GM21723 (cell line): ENCODE results near the gene CNOT6.

Experiments
- ATAC-seq: cut with Tn5 transposase; IDR thresholded peaks from one replicate; pipeline ENCODE4 v1.9.1; 2021; ENCODE audit warnings: mild to moderate bottlenecking, moderate library complexity; ENCODE audit not compliant: unreplicated experiment

Gene CNOT6

DNA sequence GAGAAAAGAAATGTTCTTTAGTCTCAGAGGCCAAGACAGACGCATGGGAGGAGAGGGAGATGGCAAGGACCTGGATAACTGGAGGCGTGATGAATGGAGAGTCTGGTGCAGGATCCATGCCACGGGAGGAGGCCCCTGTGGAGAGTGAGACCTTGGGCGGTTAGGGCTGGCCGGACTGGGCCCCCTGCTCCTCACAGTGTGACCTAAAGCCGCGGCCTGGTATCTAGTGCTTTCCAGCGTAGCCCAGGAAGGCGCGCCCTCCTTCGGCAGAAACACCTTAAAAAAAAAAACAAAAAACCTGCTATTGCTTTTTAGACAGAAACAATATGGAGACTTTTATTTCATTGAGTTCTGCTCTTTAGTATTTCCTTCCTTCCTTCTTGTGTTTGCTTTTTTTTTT is 64.1 kb downstream of the CNOT6 start:
- no peak for ATAC-seq

DNA sequence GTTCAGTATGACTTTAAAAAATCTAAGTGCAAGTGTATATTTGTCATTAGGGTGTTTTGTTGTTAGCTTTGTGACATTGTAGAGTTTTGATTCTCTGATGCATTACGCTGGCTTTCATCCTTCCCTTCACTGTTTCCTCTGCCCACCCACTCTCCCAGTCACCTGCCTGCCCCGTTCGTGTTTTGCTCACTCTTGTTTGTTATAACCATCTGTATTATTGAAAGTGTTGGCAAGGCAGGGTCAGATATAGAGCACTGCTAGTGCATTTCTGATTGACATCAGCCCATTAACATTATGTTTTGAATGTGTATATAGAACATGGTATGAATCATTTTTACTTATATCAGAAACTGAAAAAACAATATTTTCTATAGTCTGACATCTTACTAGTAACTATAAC is 69.8 kb downstream of the CNOT6 start:
- ATAC-seq, result no peak

- no peak for ATAC-seq
These were observed 74.7 kb downstream of the CNOT6 start for GRCh38 chr5:180568914-180569313.

DNA sequence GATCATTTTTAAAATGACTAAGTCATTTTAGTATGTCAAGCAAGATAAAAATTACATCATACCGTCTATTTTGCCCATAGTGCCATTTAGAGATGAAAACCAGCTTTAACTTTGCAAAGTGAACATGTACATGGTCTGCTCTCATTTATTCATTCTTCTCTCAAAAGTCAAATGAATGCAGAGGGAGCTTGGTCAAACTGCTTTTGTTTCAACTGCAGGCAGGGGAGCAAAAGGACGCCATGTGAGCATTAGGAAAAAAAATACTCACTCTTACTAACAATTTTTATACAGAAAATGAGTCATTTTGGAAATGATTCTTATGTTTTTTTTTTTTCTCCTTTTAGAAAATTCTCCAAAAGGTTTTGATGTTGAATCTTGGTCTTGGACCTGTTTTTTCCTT is 81.4 kb downstream of the CNOT6 start:
- no peak for ATAC-seq

- ATAC-seq, result no peak
These were observed 86.5 kb downstream of the CNOT6 start for GRCh38 chr5:180580681-180581080.

DNA sequence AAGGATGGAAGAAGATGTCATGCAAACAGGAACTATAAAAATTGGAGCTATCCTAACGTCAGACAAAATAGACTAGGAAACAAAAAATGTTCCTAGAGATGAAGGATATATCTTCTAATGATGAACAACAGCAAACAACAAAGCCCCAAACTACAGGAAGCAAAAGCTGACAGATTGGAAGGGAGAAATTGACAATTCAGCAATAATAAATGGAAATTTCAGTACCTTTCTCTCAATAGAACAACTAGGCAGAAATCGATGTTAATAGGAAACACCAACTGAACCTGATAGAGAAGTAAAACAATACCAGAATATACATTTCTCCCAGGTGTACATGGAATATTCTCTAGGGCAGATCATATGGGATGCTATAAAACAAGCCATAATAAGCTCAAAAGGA is 89.6 kb downstream of the CNOT6 start:
- ATAC-seq, result no peak

DNA sequence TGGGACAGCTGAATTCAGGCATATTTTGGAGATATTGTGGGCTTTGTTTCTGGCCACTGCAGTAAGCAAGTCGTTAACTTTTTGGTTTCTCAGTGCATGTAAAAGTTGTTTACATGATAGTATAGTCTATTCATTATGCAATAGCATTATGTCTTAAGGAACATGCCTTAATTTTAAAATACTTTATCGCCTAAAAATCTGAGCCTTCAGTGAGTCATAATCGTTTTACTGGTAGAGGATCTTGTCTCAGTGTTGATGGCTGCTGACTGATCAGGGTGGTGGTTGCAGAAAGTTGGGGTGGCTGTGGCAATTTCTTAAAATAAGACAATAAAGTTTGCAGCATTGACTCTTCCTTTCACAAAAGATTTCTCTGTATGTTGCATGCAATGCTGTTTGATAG is 92.0 kb downstream of the CNOT6 start:
- ATAC-seq, result no peak

DNA sequence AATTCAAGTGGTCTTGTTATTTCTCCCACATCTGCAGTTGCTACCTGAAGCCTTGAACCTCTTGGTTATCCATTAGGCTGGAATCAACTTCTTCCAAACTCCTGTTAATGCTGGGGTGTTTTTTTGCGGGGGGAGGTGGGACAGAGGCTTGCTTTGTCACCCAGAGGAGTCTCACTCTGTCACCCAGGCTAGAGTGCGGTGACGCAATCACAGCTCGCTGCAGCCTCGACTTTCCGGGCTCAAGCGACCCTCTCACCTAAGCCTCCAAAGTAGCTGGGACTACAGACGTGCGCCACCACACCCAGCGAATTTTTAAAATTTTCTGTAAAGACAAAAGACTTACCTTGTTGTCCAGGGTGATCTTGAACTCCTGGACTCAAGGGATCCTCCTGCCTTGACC is 92.7 kb downstream of the CNOT6 start:
- ATAC-seq, result no peak

DNA sequence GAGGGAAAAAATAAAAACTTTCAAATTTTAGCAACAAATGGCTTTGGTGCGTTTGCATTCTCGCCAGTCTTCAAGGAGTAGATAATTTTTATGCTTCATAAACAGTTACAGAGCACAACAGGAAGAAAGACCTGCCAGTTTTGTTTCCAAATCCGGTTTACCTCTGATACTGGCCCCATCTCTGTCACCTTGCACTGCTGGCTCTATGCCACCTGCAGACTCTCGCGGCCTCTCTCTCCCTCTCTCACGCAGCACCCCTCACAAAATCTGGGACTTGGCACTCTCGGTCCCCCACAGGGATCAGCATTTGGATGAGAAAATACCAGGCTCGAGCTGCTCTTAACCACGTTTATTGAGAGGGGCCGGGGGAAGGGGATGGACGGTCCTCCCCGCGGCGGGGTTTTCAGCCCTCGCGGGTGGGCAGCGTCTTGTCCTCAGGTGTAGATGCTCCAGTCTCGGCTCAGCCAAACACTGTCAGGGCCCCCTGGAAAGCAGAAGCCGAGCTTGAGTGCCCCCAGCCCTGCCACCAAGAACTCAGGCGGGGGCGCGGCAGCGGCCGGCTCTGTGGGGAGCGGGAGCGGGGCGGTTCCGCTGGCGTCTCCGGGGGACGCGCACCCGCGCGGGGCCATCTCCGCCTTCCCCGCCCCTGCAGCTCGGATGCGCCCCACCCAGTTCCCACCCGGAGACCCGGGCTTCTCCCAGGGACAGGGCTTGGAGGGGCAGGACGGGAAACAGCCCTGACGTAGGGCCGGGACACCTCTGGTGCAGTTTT is 95.8 kb downstream of the CNOT6 start:
- no peak for ATAC-seq

- no peak for ATAC-seq
These were observed 96.5 kb downstream of the CNOT6 start for GRCh38 chr5:180590543-180591310.

- ATAC-seq, result no peak
These were observed 97.2 kb downstream of the CNOT6 start, which contains the start of gene SCGB3A1 for GRCh38 chr5:180591311-180591887. Gene SCGB3A1 (minus strand): TSS chr5:180591499. CDS start chr5:180591462, 37 bp downstream.

DNA sequence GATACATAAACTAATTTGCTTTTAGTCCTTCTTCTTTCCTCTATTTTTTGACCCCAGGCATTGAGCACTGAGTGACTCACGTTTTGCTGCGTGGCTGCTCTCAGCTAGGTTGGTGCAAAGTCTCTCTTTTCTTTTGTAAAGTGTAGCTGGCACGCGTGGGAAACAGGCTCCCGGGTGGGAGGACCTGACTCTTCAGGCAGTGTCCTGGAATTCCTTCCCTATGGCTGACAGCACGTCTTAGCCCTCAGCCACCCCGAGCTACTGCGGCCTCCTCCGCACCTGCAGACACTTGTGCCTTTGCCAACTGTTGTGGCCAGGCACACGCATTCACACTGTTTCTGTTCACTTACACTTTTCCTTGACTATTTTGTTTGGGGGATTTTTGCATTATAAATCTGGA is 98.0 kb downstream of the CNOT6 start:
- ATAC-seq, result no peak

DNA sequence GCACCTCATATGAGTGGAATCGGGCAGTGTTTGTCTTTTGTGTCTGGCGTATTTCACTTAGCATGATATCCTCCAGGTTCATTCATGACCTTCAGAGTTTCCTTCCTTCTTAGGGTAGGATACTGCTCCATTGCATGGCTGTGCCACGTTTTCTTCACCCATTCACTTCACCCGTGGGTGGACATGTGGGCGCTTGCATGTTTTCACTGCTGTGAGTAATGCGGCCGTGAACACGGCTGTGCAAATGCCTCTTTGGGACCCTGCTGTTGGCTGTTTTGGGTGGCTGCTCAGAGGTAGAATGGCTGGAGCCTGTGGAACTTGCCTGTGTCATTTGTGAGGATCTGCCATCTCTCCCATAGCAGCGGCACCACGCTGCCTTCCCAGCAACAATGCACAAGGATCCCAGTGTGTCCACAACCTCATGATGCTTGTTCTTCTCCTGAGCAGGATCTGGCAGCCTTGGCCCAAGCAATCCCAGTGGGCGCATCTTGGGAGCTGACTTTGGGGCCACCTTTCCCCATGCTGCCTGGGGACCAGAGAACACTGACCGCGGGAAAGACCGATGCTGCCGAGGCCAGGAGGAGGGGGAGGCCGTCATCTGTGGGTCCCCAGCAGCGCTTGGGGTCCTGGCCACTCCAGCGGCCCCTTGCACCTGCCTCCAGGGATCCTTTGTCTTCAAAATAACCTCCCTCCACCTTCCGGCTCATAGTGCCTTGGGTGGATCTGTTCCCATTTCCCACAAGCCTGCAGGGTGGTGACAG is 99.4 kb downstream of the CNOT6 start:
- ATAC-seq, result no peak

- ATAC-seq, result no peak
These were observed 100.3 kb downstream of the CNOT6 start for GRCh38 chr5:180594311-180595045.

GRCh38 chr5:180595046-180595379 is 100.8 kb downstream of the CNOT6 start:
- ATAC-seq, result no peak

GRCh38 chr5:180595381-180596114 is 101.4 kb downstream of the CNOT6 start:
- ATAC-seq, result no peak

- ATAC-seq, result no peak
These were observed 102.0 kb downstream of the CNOT6 start for GRCh38 chr5:180596115-180596667.

DNA sequence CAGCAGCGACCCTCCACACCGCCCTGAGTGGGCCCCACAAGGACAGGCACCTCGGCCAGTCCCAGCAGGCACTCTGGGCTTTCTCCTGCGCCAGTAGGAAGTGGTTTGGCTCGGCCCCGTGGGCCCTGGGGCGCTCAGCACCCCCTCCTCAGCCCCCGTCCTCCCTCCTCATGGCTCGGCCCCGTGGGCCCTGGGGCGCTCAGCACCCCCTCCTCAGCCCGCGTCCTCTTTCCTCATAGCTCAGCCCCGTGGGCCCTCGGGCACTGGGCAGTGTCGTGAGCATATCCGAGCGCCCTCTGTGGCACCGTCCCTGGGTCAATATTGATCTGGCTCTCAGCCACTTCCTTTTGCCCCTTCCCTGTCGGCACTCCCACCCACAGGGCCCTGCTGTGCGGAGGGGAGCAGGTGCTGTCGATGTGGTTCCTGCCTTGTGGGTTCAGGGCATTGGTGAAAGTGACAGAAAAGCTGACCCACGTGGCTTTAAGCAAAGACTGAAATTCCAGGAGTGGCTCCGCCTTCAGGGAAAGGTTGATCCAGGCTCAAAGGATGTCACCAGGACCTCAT is 102.6 kb downstream of the CNOT6 start:
- ATAC-seq, result no peak

- no peak for ATAC-seq
These were observed 104.1 kb downstream of the CNOT6 start for GRCh38 chr5:180598316-180598701.
